ENCODE data around the gene ASPDH. TPM values are rescaled to one million over a fixed set of nuclear protein-coding genes. Genes with fewer than 3 reads are reported as not detected.

Gene ASPDH
- total RNA-seq, 1 donor from 2014 or later: not detected

DNA sequence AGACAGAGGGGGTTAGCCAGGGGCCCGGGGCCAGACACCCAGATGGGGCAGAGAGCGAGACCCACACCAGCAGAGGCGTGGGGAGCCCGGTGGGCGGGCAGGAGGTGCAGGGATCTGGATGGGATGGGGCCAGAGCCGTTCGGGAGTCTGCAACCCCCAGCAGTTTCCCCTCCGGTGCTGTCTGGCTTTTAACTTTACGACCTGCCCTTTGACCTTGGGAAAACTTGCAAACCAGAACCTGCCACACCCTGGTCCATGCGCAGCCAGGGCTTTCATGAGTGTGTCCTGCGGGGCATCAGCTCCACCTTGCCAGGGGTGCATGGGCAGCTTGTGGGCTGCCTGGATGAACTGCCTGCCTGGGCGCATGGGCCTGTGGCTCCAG lies 12.5 kb downstream of the ASPDH start:
- Mint-ChIP-seq H3K4me1 (ENCODE audit: low read depth) (peaks cover 3% of the 10 kb centered on the region), H3K4me3 (ENCODE audit: low read depth) (no peak overlapping the region), H3K27ac (no peak overlapping the region), H3K27me3 (peaks cover 4% of the 10 kb centered on the region), H3K36me3 (ENCODE audit: insufficient read depth) (no peaks in the 10 kb centered on the region), H3K9me3 (ENCODE audit: low read depth) (no peaks in the 10 kb centered on the region)
- no peak for DNase-seq (ENCODE audit: low spot score, unreplicated experiment)
- TF ChIP-seq, protein P1, sequence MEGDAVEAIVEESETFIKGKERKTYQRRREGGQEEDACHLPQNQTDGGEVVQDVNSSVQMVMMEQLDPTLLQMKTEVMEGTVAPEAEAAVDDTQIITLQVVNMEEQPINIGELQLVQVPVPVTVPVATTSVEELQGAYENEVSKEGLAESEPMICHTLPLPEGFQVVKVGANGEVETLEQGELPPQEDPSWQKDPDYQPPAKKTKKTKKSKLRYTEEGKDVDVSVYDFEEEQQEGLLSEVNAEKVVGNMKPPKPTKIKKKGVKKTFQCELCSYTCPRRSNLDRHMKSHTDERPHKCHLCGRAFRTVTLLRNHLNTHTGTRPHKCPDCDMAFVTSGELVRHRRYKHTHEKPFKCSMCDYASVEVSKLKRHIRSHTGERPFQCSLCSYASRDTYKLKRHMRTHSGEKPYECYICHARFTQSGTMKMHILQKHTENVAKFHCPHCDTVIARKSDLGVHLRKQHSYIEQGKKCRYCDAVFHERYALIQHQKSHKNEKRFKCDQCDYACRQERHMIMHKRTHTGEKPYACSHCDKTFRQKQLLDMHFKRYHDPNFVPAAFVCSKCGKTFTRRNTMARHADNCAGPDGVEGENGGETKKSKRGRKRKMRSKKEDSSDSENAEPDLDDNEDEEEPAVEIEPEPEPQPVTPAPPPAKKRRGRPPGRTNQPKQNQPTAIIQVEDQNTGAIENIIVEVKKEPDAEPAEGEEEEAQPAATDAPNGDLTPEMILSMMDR (IDR thresholded peaks at IDR 0.05; ENCODE audit: unreplicated experiment): no peak

DNA sequence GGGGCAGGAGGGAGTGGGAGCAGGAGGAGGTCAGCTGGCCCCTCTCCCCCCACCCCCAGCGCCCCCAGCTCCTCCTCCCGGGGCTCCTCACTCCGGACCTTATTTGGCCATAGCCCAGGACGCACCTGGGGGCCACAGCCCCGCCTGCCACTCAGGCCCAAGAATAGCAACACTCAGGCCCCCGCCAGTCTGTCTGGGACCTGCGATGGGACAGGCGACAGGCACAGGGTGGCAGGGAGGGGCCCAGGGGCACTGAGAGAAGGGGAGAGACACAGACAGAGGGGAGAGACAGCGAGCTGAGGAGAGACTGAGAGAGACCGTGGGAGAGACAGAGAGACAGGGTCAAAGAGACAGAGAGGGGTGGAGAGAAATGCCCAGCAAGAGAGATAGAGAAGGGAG lies 13.0 kb downstream of the ASPDH start:
- TF ChIP-seq, protein P1 (IDR thresholded peaks at IDR 0.05; ENCODE audit: unreplicated experiment): no peak
- DNase-seq (ENCODE audit: low spot score, unreplicated experiment): no peak
- Mint-ChIP-seq H3K36me3 (ENCODE audit: insufficient read depth) (no peaks in the 10 kb centered on the region), H3K4me1 (ENCODE audit: low read depth) (peaks cover 3% of the 10 kb centered on the region), H3K9me3 (ENCODE audit: low read depth) (no peaks in the 10 kb centered on the region), H3K27ac (no peak overlapping the region), H3K27me3 (peaks cover 6% of the 10 kb centered on the region), H3K4me3 (ENCODE audit: low read depth) (no peak overlapping the region)

DNA sequence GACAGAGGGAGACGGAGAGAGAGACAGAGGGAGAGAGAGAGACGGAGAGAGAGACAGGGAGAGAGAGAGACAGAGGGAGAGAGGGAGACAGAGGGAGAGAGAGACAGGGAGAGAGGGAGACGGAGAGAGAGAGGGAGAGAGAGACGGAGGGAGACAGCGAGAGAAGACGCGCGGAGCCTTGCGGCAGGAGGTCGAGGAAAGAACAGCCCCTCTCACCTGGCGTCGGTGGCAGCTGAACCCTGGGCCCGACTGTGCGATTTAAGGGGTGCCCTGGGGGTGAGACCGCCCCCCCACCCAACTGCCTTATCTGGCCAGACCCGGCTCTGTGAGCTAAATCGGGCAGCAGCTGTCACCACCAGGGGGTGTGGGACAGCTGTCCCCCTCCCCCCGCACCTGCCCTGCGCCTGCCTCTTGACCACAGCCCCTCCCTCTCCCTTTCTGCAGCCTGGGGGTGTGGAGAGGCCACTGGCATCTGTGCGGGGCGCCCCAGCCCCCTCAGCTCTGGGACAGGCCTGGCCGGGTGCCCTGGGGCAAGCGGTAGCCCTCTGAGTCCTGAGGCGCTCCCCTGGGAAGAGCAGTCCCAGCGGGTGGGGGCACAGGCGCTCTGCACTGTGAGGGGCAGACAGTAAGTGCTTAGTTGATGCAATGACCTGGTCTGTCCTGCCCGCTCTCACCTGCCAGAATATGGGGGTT lies 13.5 kb downstream of the ASPDH start:
- TF ChIP-seq, protein P1 (IDR thresholded peaks at IDR 0.05; ENCODE audit: unreplicated experiment): peak; percentile 41
- no peak for DNase-seq (ENCODE audit: low spot score, unreplicated experiment)
- H3K9me3 Mint-ChIP-seq (ENCODE audit: low read depth): no peaks in the 10 kb centered on the region
- H3K36me3 Mint-ChIP-seq (ENCODE audit: insufficient read depth): no peaks in the 10 kb centered on the region
- no peak overlapping the region for H3K27ac Mint-ChIP-seq
- H3K27me3 Mint-ChIP-seq: peaks cover 8% of the 10 kb centered on the region
- H3K4me1 Mint-ChIP-seq (ENCODE audit: low read depth): peaks cover 3% of the 10 kb centered on the region
- no peak overlapping the region for H3K4me3 Mint-ChIP-seq (ENCODE audit: low read depth)

DNA sequence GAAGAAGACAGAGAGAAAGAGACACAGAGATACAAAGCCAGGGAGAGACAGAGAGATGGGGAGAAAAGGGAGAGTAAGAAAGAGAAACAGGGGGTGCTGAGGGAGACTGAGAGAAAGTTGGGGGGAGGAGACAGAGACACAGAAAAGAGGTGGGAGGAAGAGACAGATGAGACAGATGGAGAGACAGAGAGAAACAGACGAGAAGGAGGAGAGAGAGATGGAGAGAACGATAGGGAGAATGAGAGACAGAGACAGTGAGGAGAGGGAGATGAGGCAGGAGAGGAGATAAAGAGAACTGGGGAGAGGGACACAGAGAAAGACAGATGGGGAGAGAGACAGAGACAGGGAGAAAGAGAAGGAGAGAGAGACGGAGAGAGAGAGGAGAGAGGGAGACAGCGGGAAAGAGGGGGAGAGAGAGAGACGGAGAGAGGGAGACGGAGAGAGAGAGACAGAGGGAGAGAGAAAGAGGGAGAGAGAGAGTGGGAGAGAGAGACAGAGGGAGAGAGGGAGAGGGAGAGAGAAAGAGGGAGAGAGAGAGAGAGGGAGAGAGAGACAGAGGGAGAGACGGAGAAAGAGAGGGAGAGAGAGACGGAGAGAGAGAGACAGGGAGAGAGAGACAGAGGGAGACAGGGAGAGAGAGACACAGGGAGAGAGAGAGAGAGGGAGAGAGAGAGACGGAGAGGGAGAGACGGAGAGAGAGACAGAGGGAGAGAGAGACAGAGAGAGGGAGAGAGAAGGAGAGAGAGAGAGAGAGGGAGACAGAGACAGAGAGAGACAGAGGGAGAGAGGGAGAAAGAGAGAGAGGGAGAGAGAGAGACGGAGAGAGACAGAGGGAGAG lies 15.3 kb downstream of the ASPDH start:
- TF ChIP-seq, protein P1 (IDR thresholded peaks at IDR 0.05; ENCODE audit: unreplicated experiment): no peak
- Mint-ChIP-seq H3K27ac (no peak overlapping the region), H3K4me3 (ENCODE audit: low read depth) (no peak overlapping the region), H3K9me3 (ENCODE audit: low read depth) (no peaks in the 10 kb centered on the region), H3K27me3 (peaks cover 24% of the 10 kb centered on the region), H3K4me1 (ENCODE audit: low read depth) (peaks cover 3% of the 10 kb centered on the region), H3K36me3 (ENCODE audit: insufficient read depth) (no peaks in the 10 kb centered on the region)
- no peak for DNase-seq (ENCODE audit: low spot score, unreplicated experiment)

DNA sequence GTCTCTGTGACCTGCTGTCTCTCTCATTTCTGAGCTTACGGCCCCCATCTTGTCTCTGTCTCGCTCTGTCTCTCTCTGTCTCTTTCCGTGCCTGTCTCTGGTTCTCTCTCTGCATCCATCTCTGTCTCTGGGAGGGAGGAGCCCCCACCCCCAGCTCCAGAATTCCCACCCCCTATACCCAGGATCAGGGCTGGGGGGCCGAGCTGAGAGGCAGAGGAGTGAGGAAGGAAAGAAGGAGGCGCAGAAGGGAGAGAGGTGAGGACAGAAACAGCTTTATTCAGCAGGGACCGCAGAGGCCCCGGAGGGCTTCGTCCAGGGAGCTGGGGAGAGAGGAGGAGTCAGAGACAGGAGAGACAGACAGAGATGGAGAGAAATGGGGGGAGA lies 16.7 kb downstream of the ASPDH start:
- H3K4me1 Mint-ChIP-seq (ENCODE audit: low read depth): peaks cover 5% of the 10 kb centered on the region
- no peaks in the 10 kb centered on the region for H3K9me3 Mint-ChIP-seq (ENCODE audit: low read depth)
- TF ChIP-seq, protein P1 (IDR thresholded peaks at IDR 0.05; ENCODE audit: unreplicated experiment): no peak
- H3K4me3 Mint-ChIP-seq (ENCODE audit: low read depth): no peak overlapping the region
- no peaks in the 10 kb centered on the region for H3K36me3 Mint-ChIP-seq (ENCODE audit: insufficient read depth)
- peak overlapping the region; percentile 35 for H3K27ac Mint-ChIP-seq
- H3K27me3 Mint-ChIP-seq: peaks cover 33% of the 10 kb centered on the region
- no peak for DNase-seq (ENCODE audit: low spot score, unreplicated experiment)

All from progenitor cell of endocrine pancreas (in vitro differentiated cells).